HG03280 (cell line): ENCODE measurements around the gene NEK9.
A peak's percentile ranks its signal among the peaks of the same experiment; 100 is the strongest.
"Not testable (repeated sequence)": the region's sequence is repeated elsewhere in the genome, so short reads cannot be mapped to it uniquely, and the experiment has no call there.

ENCODE experiments used
- ATAC-seq: cut with Tn5 transposase; IDR thresholded peaks from one replicate; pipeline ENCODE4 v1.9.1; 2021; ENCODE audit warnings: mild to moderate bottlenecking, moderate library complexity; ENCODE audit not compliant: unreplicated experiment

The NEK9 gene

GRCh38 chr14:75068294-75069120 is 58.3 kb downstream of the NEK9 start:
- no peak for ATAC-seq

- ATAC-seq = not testable (repeated sequence)
These were observed 59.1 kb downstream of the NEK9 start for GRCh38 chr14:75067765-75068164.

GRCh38 chr14:75067212-75067611 is 59.6 kb downstream of the NEK9 start:
- ATAC-seq = no peak

- no peak for ATAC-seq
These were observed 60.2 kb downstream of the NEK9 start for GRCh38 chr14:75066691-75067090.

GRCh38 chr14:75064205-75064567 is 62.7 kb downstream of the NEK9 start:
- ATAC-seq = no peak

GRCh38 chr14:75063491-75064204 is 63.2 kb downstream of the NEK9 start, which contains the start of gene ACYP1:
ACYP1 (minus strand) TSS chr14:75064024; CDS start chr14:75063553, 471 bp downstream.
- ATAC-seq = peak; percentile 99

GRCh38 chr14:75063013-75063412 is 63.8 kb downstream of the NEK9 start:
- ATAC-seq = no peak

- no peak for ATAC-seq
These were observed 66.4 kb downstream of the NEK9 start for GRCh38 chr14:75060420-75060819.

GRCh38 chr14:75059642-75060041 is 67.2 kb downstream of the NEK9 start:
- no peak for ATAC-seq

- no peak for ATAC-seq
These were observed 72.4 kb downstream of the NEK9 start for GRCh38 chr14:75054421-75054820.

GRCh38 chr14:75053396-75054291 is 73.2 kb downstream of the NEK9 start:
- ATAC-seq = no peak

GRCh38 chr14:75051556-75051899 is 75.3 kb downstream of the NEK9 start:
- no peak for ATAC-seq

- ATAC-seq = peak; percentile 69
These were observed 75.8 kb downstream of the NEK9 start, which contains the start of gene MLH3 for GRCh38 chr14:75050852-75051555. MLH3 (minus strand) TSS chr14:75051467; CDS start chr14:75049655, 1,812 bp downstream.

GRCh38 chr14:75049731-75050201 is 77.1 kb downstream of the NEK9 start:
- no peak for ATAC-seq

GRCh38 chr14:75049136-75049535 is 77.7 kb downstream of the NEK9 start:
- no peak for ATAC-seq

- no peak for ATAC-seq
These were observed 78.7 kb downstream of the NEK9 start for GRCh38 chr14:75048101-75048500.

GRCh38 chr14:75047506-75047905 is 79.3 kb downstream of the NEK9 start:
- ATAC-seq = no peak

GRCh38 chr14:75046899-75047298 is 79.9 kb downstream of the NEK9 start:
- no peak for ATAC-seq

GRCh38 chr14:75046275-75046674 is 80.6 kb downstream of the NEK9 start:
- ATAC-seq = no peak

GRCh38 chr14:75044752-75045151 is 82.1 kb downstream of the NEK9 start:
- no peak for ATAC-seq
